Neural progenitor cell (in vitro differentiated cells): ENCODE data around the gene RITA1. TPM values are rescaled to one million over a fixed set of nuclear protein-coding genes. Genes with fewer than 3 reads are reported as not detected.

ENCODE experiments used
- DNase-seq: peaks from one replicate; pipeline ENCODE4 v3.0.0-alpha.2; 2016; ENCODE audit warnings: low spot score
- H2AFZ ChIP-seq: fragments of 200-600 bp; sonication (generic); replicated peaks from 2 replicates; pipeline ENCODE4 v1.6.1; 2016; ENCODE audit warnings: antibody characterized with exemption
- H3F3A ChIP-seq: fragments of 200-600 bp; sonication (generic); 2 replicates; pipeline ENCODE4 v1.6.1; 2016; ENCODE audit warnings: antibody characterized with exemption, low read depth
- H3K27ac ChIP-seq: fragments of 200-600 bp; sonication (generic); 2 replicates; pipeline ENCODE4 v1.5.1; 2016; ENCODE audit warnings: mild to moderate bottlenecking
- H3K27me3 ChIP-seq: fragments of 200-600 bp; sonication (generic); 2 replicates; pipeline ENCODE4 v1.6.1; 2016; ENCODE audit warnings: mild to moderate bottlenecking, moderate library complexity
- H3K36me3 ChIP-seq: fragments of 200-600 bp; sonication (generic); 2 replicates; pipeline ENCODE4 v1.5.1; 2016
- H3K4me1 ChIP-seq: fragments of 200-600 bp; sonication (generic); 2 replicates; pipeline ENCODE4 v1.6.1; 2016; ENCODE audit warnings: mixed run types
- H3K4me2 ChIP-seq: fragments of 200-600 bp; sonication (generic); 2 replicates; pipeline ENCODE4 v1.6.1; 2016
- H3K4me3 ChIP-seq: fragments of 200-600 bp; sonication (generic); 2 replicates; pipeline ENCODE4 v1.5.1; 2016
- H3K79me2 ChIP-seq: fragments of 200-600 bp; sonication (generic); 2 replicates; pipeline ENCODE4 v1.6.1; 2016; ENCODE audit warnings: low read depth
- H3K9ac ChIP-seq: fragments of 200-600 bp; sonication (generic); 2 replicates; pipeline ENCODE4 v1.6.1; 2016
- H3K9me3 ChIP-seq: fragments of 200-600 bp; sonication (generic); 2 replicates; pipeline ENCODE4 v1.5.1; 2016; ENCODE audit warnings: low read depth
- H4K20me1 ChIP-seq: fragments of 200-600 bp; sonication (generic); 2 replicates; pipeline ENCODE4 v1.6.1; 2016; ENCODE audit warnings: low read depth
- H3K27ac Mint-ChIP-seq: 3 replicates; pipeline ENCODE4 v1.8.0; 2021; ENCODE audit warnings: mixed read lengths
- H3K27me3 Mint-ChIP-seq: 2 replicates; pipeline ENCODE4 v1.8.0; 2022; ENCODE audit warnings: low read depth, mild to moderate bottlenecking, inconsistent platforms, moderate library complexity, mixed read lengths; ENCODE audit not compliant: insufficient read depth
- H3K36me3 Mint-ChIP-seq: 3 replicates; pipeline ENCODE4 v1.8.0; 2021; ENCODE audit warnings: mixed read lengths
- H3K4me1 Mint-ChIP-seq: 3 replicates; pipeline ENCODE4 v1.8.0; 2021; ENCODE audit warnings: mixed read lengths
- H3K4me3 Mint-ChIP-seq: 3 replicates; pipeline ENCODE4 v1.8.0; 2021; ENCODE audit warnings: mild to moderate bottlenecking, moderate library complexity, mixed read lengths
- H3K9me3 Mint-ChIP-seq: 3 replicates; pipeline ENCODE4 v1.8.0; 2020; ENCODE audit warnings: mixed read lengths
- CTCF ChIP-seq: fragments of 200-600 bp; sonication (generic); IDR thresholded peaks from 2 replicates; pipeline ENCODE4 v1.5.1; 2017; ENCODE audit warnings: antibody characterized with exemption, mild to moderate bottlenecking
- EZH2 ChIP-seq: fragments of 200-600 bp; sonication (generic); IDR thresholded peaks from 2 replicates; pipeline ENCODE4 v1.6.1; 2017; ENCODE audit warnings: antibody characterized with exemption, mild to moderate bottlenecking, moderate library complexity
- EZH2phosphoT487 ChIP-seq: fragments of 200-600 bp; sonication (generic); IDR thresholded peaks from 2 replicates; pipeline ENCODE4 v1.6.1; 2017; ENCODE audit warnings: antibody characterized with exemption
- microRNA-seq: library from miRNA; unstranded; fragments of <30 nt; microRNA quantifications from one replicate; pipeline ENCODE4, GENCODE V29; 2016
- small RNA-seq: library from RNA; depleted of rRNA; stranded (forward); fragments of <200 nt; gene quantifications from one replicate; pipeline ENCODE3, GENCODE V24; 2015
- total RNA-seq: library from RNA; depleted of rRNA; stranded (reverse); fragments of >200 nt; gene quantifications from 2 replicates; pipeline ENCODE4 v1.2.3, GENCODE V29; 2015; ENCODE audit warnings: low replicate concordance

The RITA1 gene
- total RNA-seq, 1 donor from 2014 or later = 13.7 TPM

GRCh38 chr12:113240395-113240794 lies 54.9 kb downstream of the RITA1 start:
- no peak for DNase-seq
- no peaks in the 10 kb centered on the region for H4K20me1 ChIP-seq
- H3K27me3 Mint-ChIP-seq = peaks cover 5% of the 10 kb centered on the region
- H3K27me3 ChIP-seq = no peaks in the 10 kb centered on the region
- no peaks in the 10 kb centered on the region for H3K9me3 ChIP-seq
- no peaks in the 10 kb centered on the region for H3K36me3 Mint-ChIP-seq
- H3F3A ChIP-seq = peaks cover 8% of the 10 kb centered on the region
- H3K9me3 Mint-ChIP-seq = no peaks in the 10 kb centered on the region
- no peak overlapping the region for H3K9ac ChIP-seq
- H3K4me3 Mint-ChIP-seq = no peak overlapping the region
- no peak overlapping the region for H3K4me2 ChIP-seq
- H3K27ac ChIP-seq = no peak overlapping the region
- H2AFZ ChIP-seq = no peak overlapping the region
- peaks cover 63% of the 10 kb centered on the region for H3K4me1 Mint-ChIP-seq
- no peak overlapping the region for H3K4me3 ChIP-seq
- no peaks in the 10 kb centered on the region for H3K4me1 ChIP-seq
- no peaks in the 10 kb centered on the region for H3K79me2 ChIP-seq
- no peak for TF ChIP-seq EZH2phosphoT487
- TF ChIP-seq CTCF = no peak
- TF ChIP-seq EZH2 = no peak
- no peaks in the 10 kb centered on the region for H3K36me3 ChIP-seq
- no peak overlapping the region for H3K27ac Mint-ChIP-seq

- Mint-ChIP-seq H3K4me3 (no peak overlapping the region), H3K36me3 (no peaks in the 10 kb centered on the region), H3K27ac (peak overlapping the region; percentile 69), H3K4me1 (peaks cover 65% of the 10 kb centered on the region), H3K27me3 (peaks cover 7% of the 10 kb centered on the region), H3K9me3 (no peaks in the 10 kb centered on the region)
- H3K4me3 ChIP-seq = no peak overlapping the region
- no peaks in the 10 kb centered on the region for H4K20me1 ChIP-seq
- no peak for DNase-seq
- no peak overlapping the region for H3K27ac ChIP-seq
- no peak overlapping the region for H3K9ac ChIP-seq
- H2AFZ ChIP-seq = no peak overlapping the region
- peaks cover 10% of the 10 kb centered on the region for H3K4me1 ChIP-seq
- peaks cover 18% of the 10 kb centered on the region for H3F3A ChIP-seq
- no peaks in the 10 kb centered on the region for H3K79me2 ChIP-seq
- no peaks in the 10 kb centered on the region for H3K27me3 ChIP-seq
- H3K4me2 ChIP-seq = no peak overlapping the region
- TF ChIP-seq CTCF (no peak), EZH2 (no peak), EZH2phosphoT487 (no peak)
- H3K9me3 ChIP-seq = no peaks in the 10 kb centered on the region
- no peaks in the 10 kb centered on the region for H3K36me3 ChIP-seq
Observed at GRCh38 chr12:113241191-113242025, 55.9 kb downstream of the RITA1 start.

Small RNAs within 50 kb of the gene (microRNA-seq; reads per million reads assigned to microRNA genes)
- not detected for gene MIR7106

Small RNAs within 50 kb of the gene (small RNA-seq; reads per million reads assigned to genes)
- gene MIR7106 (not detected), gene RF00019 (not detected)

Other genes with a start within 250 kb of the RITA1 start
- gene OAS3, start 247.2 kb upstream of the RITA1 start, total RNA-seq = under 0.01 TPM in 1 of 2 replicates, not detected in the other
- gene OAS2, start 207.2 kb upstream of the RITA1 start, total RNA-seq = 0.12 TPM in 1 of 2 replicates, not detected in the other
- 0.49 and 5.2 TPM in 2 replicates for gene DTX1, start 129.0 kb upstream of the RITA1 start, total RNA-seq
- 0.50 and 1.4 TPM in 2 replicates for gene RASAL1, start 50.0 kb upstream of the RITA1 start, total RNA-seq
- 0.19 TPM in 1 of 2 replicates, not detected in the other for gene CFAP73, start 36.0 kb upstream of the RITA1 start, total RNA-seq
- gene DDX54, start 243 bp upstream of the RITA1 start, total RNA-seq = 36.9 and 72.9 TPM in 2 replicates
- 12.2 and 19.1 TPM in 2 replicates for gene TPCN1, start 35.7 kb downstream of the RITA1 start, total RNA-seq
- gene SLC8B1, start 149.4 kb downstream of the RITA1 start, total RNA-seq = 3.0 and 7.5 TPM in 2 replicates
- 4.9 and 12.0 TPM in 2 replicates for gene PLBD2, start 172.9 kb downstream of the RITA1 start, total RNA-seq
- gene SDS, start 218.2 kb downstream of the RITA1 start, total RNA-seq = 0.74 TPM in 1 of 2 replicates, not detected in the other
- gene SDSL, start 236.7 kb downstream of the RITA1 start, total RNA-seq = 3.1 and 3.5 TPM in 2 replicates